Activated CD4-positive, alpha-beta T cell treated with anti-CD3 and anti-CD28 coated beads, Interleukin-2, Interleukin-4, amounts not matched to agents 100 ng/mL and 50 ng/mL, durations not matched to agents 16 hours and 8 hours (primary cell): ENCODE measurements around the gene SULF2.

Source experiments
- DNase-seq: peaks from one replicate; pipeline ENCODE4 v3.0.0-alpha.2; 2020; ENCODE audit warnings: low spot score

SULF2 gene

GRCh38 chr20:47669152-47669425, 116.2 kb downstream of the SULF2 start:
- DNase-seq = no peak

GRCh38 chr20:47668313-47669151, 116.7 kb downstream of the SULF2 start:
- DNase-seq = no peak

GRCh38 chr20:47667531-47668312, 117.6 kb downstream of the SULF2 start:
- no peak for DNase-seq

GRCh38 chr20:47667086-47667485, 118.2 kb downstream of the SULF2 start:
- no peak for DNase-seq

- DNase-seq = no peak
Measured at GRCh38 chr20:47666304-47666703, 119.0 kb downstream of the SULF2 start.

GRCh38 chr20:47665221-47665991, 119.9 kb downstream of the SULF2 start:
- DNase-seq = no peak

- DNase-seq = no peak
Measured at GRCh38 chr20:47664744-47665143, 120.5 kb downstream of the SULF2 start.

GRCh38 chr20:47664068-47664437, 121.2 kb downstream of the SULF2 start:
- DNase-seq = no peak

GRCh38 chr20:47663354-47664067, 121.8 kb downstream of the SULF2 start:
- DNase-seq = peak; percentile 76

GRCh38 chr20:47662483-47663353, 122.6 kb downstream of the SULF2 start:
- no peak for DNase-seq

GRCh38 chr20:47661714-47662113, 123.6 kb downstream of the SULF2 start:
- no peak for DNase-seq

- DNase-seq = no peak
Measured at GRCh38 chr20:47660983-47661700, 124.1 kb downstream of the SULF2 start.

- no peak for DNase-seq
Measured at GRCh38 chr20:47660602-47660905, 124.7 kb downstream of the SULF2 start.

GRCh38 chr20:47659904-47660601, 125.2 kb downstream of the SULF2 start:
- no peak for DNase-seq

- no peak for DNase-seq
Measured at GRCh38 chr20:47656318-47656717, 129.0 kb downstream of the SULF2 start.

GRCh38 chr20:47655635-47656034, 129.6 kb downstream of the SULF2 start:
- no peak for DNase-seq

- no peak for DNase-seq
Measured at GRCh38 chr20:47654370-47654769, 130.9 kb downstream of the SULF2 start.

- DNase-seq = no peak
Measured at GRCh38 chr20:47653869-47654268, 131.4 kb downstream of the SULF2 start.

- DNase-seq = no peak
Measured at GRCh38 chr20:47652794-47653193, 132.5 kb downstream of the SULF2 start.

- no peak for DNase-seq
Measured at GRCh38 chr20:47652301-47652700, 133.0 kb downstream of the SULF2 start.
